GM21367 (cell line): ENCODE results near the gene INF2.

ENCODE experiments used
- ATAC-seq: cut with Tn5 transposase; IDR thresholded peaks from one replicate; pipeline ENCODE4 v1.9.1; 2021; ENCODE audit not compliant: unreplicated experiment

The INF2 gene

GRCh38 chr14:104675447-104675846 lies 14.0 kb upstream of the INF2 start:
- ATAC-seq = no peak

GRCh38 chr14:104676130-104676693 lies 13.2 kb upstream of the INF2 start:
- no peak for ATAC-seq

GRCh38 chr14:104676694-104677511 lies 12.5 kb upstream of the INF2 start:
- no peak for ATAC-seq

GRCh38 chr14:104677512-104678332 lies 11.7 kb upstream of the INF2 start:
- peak; percentile 49 for ATAC-seq

- peak; percentile 2 for ATAC-seq
Measured at GRCh38 chr14:104678346-104678745, 11.1 kb upstream of the INF2 start.

- no peak for ATAC-seq
Measured at GRCh38 chr14:104678901-104679705, 10.3 kb upstream of the INF2 start.

GRCh38 chr14:104680056-104680805 lies 9.2 kb upstream of the INF2 start:
- no peak for ATAC-seq

- peak; percentile 32 for ATAC-seq
Measured at GRCh38 chr14:104680806-104681688, 8.4 kb upstream of the INF2 start.

- no peak for ATAC-seq
Measured at GRCh38 chr14:104681689-104682074, 7.7 kb upstream of the INF2 start.

- no peak for ATAC-seq
Measured at GRCh38 chr14:104682107-104682593, 7.3 kb upstream of the INF2 start.

- no peak for ATAC-seq
Measured at GRCh38 chr14:104683653-104684448, 5.6 kb upstream of the INF2 start.

GRCh38 chr14:104684449-104684821 lies 5.0 kb upstream of the INF2 start:
- ATAC-seq = no peak

- no peak for ATAC-seq
Measured at GRCh38 chr14:104685216-104685997, 4.0 kb upstream of the INF2 start.

GRCh38 chr14:104685998-104686610 lies 3.3 kb upstream of the INF2 start:
- no peak for ATAC-seq

- ATAC-seq = no peak
Measured at GRCh38 chr14:104686624-104687517, 2.5 kb upstream of the INF2 start.
